HL-60/S4 treated with phorbol 12-myristate 13-acetate at 8.2 ng/mL for 4 days and 3 days (cell line): ENCODE data around the gene SLC49A4.

Source experiments
- in situ Hi-C: fragments of 300-500 bp; cut with MboI; formaldehyde crosslinking; loops from 2 replicates; pipeline ENCODE4 v1.15.0; 2022; ENCODE audit warnings: low sequenced_read_pairs

The SLC49A4 gene

GRCh38 chr3:122928396-122929187, 133.7 kb downstream of the SLC49A4 start:
- in situ Hi-C loops = no loop called here

DNA sequence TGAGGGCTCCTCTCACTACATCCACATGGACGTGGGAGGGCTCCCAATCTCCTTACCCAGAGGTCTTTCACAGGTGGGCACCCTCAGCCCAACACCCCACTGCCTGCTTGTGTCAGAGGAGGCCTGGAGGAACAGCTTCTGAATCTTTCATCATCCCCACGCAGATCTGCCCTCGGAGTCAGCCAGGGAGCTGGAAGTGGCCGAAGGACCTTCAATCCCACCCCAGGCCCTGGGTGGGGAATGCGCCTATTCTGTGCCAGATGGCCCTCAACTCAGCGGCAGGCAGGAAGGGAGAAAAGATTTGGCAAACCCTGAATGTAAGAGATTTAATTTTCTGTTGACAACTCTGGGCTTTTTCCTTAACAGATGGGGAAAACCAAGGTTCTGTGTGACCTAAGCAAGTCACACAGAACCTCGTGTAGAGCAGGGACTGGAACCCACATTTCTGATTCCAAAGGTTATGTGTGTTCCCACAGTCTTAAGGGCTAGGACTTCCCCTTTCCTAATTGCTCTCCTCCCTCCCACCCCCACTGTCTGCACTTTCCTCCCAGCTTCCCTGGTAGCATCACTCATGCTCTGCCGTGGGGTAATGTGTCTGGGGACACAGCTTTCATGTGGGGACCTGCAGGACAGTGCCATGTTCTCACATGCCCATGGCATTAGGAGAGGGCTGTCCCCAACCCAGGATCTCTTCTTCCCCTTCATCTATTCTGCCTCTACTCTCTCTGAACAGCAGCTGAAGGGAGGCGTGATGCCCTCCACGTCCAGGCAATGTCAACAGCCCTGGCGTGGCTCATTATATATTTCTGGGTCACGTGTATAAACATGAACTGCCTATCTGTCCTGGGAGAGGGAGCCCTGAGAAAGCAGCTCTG, 134.6 kb downstream of the SLC49A4 start:
- in situ Hi-C loops = no loop called here

GRCh38 chr3:122930063-122930997, 135.5 kb downstream of the SLC49A4 start:
- in situ Hi-C loops = no loop called here
